SK-N-DZ (cell line): Measurements from ENCODE around the gene FOXL2.

Experiments used
- DNase-seq: peaks from one replicate; pipeline ENCODE4 v3.0.0-alpha.2; 2015; ENCODE audit warnings: low spot score

The FOXL2 gene

DNA sequence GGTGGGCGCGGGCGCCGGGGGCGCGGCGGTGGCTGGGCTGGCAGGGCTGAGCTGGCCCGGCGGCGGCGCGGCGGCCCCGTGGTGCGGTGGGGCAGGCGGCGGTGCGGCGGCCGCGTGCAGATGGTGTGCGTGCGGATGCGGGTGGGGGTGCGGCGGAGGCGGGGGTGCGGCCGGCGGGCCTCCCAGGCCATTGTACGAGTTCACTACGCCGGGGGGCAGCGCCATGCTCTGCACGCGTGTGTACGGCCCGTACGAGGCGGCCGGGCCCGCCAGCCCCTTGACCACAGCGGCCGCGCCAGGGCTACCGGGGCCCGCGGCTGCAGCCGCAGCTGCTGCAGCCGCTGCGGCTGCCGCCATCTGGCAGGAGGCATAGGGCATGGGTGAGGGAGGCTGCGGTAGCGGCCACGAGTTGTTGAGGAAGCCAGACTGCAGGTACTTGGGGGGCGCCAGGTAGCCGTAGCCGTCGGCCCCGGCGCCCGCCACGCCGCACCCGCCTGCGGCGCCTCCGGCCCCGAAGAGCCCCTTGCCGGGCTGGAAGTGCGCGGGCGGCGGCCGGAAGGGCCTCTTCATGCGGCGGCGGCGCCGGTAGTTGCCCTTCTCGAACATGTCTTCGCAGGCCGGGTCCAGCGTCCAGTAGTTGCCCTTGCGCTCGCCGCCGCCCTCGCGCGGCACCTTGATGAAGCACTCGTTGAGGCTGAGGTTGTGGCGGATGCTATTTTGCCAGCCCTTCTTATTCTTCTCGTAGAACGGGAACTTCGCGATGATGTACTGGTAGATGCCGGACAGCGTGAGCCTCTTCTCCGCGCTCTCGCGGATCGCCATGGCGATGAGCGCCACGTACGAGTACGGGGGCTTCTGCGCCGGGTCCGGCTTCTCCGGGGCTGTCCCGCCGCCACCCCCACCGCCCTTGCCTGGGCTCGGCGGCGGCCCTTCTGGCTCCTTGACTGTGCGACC lies 951 bp downstream of the FOXL2 start:
- no peak for DNase-seq

DNA sequence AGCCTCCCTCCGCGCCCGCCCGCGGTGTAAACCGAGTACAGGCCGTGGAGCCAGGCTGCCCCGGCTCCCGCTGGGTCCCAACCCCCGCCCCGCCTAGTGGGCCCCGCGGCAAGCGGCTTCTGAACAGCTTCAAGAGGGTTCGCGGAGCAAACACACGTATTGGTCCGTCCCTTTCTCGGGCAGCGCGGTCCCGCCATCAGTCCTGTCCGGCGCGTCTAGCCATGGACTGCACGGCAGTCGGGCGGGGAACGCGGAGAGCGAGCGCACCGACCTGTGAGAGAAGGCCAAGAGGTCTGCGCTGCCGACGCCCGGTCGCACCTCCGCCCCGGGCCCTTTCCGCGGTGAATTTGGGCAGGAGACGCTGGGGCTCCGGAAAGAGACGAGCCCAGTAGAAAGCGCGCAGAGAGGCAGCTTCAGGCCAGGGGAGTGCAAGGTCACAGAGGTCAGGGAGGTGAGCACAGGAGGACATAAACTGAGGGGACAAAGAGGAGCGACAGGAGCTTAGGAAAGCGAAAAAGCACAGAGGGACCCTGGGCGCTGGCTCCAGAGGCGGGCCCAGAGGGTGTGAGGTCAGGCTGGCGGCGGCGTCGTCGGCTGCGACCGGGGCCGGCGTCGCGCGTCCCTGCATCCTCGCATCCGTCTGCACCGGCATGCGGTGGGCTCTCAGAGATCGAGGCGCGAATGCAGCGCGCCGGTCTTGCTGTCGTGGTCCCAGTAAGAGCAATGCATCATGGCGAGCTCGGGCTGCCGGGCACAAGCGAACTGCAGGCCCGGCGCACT lies 1.8 kb downstream of the FOXL2 start:
- peak; percentile 31 for DNase-seq

- no peak for DNase-seq
Observed at GRCh38 chr3:138944654-138944928, 2.3 kb downstream of the FOXL2 start.

- peak; percentile 34 for DNase-seq
Observed at GRCh38 chr3:138943724-138944653, 2.9 kb downstream of the FOXL2 start.

DNA sequence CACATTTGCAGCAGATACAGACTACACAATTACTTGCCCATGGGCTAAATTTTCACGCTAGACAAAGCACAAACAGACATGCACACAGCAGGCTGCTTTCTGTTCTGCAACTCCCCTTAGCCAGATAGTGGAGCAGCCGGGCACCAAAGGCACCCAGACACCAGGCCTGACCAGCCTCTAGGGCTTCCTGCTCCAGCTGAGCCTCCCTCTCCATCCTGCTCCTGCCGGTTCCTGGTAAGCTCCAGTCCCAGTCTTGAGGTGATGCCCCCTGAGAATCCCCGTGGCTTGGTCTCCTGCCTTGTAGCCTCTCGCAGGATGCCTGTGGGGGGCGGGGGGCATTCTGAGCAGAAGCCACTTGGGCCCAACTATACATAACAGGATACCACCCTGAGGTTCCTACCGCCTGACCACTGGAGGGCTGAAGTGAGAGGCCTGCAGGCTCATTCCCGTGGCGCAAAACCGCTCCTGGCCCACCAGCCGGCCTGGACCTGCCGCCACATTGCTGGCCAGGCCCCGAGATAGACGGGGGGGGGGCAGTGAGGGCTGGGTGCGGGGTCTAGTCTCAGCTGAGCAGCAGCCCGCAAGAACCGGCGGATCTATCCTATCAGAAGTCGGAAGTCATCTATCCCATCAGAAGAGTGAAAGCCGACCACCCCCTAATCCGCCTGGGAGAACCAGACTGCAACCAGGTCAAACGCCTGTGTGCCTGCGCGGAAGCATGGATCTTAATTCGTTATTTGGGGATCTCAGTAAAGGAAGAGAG lies 3.9 kb downstream of the FOXL2 start:
- DNase-seq = no peak

DNA sequence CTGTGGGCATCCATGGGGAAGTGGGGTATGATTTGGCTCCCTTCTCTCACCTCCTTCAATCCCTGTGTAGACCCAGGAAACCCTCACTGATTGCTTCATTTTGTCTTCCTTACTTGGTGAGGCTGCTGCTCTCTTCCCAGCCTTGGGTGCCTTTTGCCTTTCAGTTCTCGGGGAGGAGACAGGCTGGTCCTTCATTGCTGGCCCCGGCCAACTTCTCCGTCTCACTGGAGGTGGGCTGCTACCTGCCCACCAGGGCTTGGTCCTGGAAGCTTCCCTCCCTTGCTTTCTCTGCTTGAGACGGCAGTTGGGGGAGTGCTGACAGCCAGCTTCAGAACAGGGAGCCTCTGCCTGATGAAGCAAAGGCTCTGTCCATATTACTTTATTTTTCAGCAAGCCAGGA lies 4.7 kb downstream of the FOXL2 start:
- DNase-seq = no peak

DNA sequence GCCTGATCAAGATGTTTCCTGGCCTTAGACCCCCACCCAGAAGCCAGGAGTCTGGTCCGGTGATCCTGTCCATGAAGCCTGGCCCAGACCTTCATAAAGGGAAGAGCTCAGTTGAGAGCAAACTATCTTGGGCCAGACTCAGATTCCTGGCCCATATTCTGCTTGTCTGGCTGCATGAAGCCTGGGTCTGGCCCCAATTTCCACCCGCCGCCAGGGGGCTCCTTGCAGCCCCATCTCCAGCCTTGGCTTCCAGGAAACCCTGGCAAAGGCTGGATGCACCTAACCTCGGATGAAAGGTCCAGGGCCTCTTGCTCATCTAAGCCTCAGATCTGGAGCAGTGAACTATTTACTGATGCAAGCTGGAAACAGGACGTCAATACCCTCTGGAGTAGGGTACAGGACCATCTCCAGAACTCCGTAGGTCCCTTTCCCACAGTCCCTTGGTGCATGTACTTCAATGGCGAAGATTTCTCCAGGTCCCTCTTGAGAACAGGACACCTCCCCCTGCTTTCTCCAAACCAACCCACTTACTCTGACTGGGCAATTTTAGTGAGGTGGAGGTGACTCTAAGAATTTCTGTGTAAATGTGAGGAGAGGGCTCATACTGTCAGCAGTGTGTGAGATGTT lies 5.6 kb downstream of the FOXL2 start:
- DNase-seq = peak; percentile 53

DNA sequence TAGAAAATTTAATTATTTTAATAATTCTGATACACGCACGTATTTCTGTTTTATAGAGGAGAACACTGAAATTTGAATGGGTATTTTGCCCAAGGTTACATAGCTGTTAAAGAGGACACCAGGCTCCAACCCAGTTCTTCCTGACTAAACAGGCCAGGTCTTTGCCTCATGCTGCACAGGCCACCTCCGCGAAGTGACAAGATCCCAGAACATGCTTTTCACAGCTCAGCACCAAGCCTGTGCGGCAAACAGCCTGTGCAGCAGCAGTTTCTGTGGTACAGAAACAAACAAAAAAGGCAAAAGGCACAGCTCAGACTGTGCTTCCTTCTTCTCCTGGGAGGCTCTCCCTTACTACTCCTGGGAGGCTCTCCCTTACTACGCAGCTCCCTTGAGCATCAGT lies 6.5 kb downstream of the FOXL2 start:
- no peak for DNase-seq

DNA sequence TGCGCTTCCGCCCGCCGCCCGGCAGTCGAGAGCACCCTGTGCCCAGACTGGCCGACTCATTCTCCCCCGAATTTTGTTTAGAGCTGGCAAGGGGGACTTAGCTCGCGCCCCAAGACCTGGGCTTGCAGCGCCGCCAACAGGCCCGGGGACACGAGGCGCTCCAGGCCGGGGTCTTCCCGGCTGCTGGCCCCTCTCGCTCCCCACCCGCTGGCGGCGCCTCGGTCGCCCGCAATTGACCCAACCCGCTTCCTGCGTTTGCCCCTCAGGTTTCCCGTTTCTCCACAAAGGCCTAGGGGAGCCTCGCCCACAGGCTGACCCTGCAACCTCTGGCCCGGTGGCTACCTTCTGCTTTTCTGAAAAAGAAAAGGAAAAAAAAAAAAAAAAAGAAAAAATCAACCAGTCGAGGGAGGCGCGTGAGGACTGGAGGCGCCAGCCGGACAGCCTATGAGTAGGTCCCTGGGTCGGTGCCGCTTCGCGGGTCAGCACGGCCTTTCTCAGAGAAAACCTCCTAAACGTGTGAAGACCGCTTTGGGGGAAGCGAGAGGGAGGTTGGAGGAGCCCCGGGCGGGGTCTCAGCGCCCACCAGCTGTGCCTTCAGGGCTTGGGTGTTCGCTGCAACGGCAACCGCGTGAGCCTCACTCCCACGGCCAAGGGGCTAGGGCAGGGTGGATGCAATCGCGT lies 7.2 kb downstream of the FOXL2 start:
- DNase-seq = no peak

DNA sequence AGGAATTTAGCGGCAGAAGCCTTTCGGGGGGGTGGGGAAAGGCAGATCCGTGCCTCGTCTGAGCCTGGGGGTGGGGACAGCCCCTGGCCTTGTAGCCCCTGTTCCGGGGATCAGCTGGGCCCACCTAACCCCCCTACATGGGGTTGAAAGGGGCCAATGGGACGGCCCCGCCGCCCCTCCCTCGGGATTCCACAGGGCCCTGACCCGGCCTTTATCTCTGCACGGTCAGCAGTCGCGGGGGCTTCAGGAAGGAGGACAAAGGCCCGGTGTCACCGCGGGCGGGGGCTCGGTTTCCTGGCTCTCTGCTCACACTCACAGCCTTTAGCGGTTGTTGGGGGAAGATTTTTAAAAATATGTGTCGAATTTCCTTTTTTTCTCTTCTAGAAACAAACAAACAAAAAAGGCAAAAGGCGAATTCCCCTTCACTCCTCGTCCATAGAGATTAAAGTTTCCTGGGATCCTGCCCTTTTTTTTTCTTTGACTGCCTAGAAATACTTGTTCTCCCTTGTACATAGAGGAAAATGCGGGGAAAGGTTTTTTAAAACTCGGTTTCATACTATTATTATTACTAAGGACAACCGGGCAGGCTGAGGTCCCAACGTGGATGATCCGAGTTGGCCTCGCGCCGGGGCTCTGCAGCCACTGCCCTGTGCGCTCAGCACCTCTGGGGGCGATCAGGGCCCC lies 7.9 kb downstream of the FOXL2 start:
- DNase-seq = no peak

DNA sequence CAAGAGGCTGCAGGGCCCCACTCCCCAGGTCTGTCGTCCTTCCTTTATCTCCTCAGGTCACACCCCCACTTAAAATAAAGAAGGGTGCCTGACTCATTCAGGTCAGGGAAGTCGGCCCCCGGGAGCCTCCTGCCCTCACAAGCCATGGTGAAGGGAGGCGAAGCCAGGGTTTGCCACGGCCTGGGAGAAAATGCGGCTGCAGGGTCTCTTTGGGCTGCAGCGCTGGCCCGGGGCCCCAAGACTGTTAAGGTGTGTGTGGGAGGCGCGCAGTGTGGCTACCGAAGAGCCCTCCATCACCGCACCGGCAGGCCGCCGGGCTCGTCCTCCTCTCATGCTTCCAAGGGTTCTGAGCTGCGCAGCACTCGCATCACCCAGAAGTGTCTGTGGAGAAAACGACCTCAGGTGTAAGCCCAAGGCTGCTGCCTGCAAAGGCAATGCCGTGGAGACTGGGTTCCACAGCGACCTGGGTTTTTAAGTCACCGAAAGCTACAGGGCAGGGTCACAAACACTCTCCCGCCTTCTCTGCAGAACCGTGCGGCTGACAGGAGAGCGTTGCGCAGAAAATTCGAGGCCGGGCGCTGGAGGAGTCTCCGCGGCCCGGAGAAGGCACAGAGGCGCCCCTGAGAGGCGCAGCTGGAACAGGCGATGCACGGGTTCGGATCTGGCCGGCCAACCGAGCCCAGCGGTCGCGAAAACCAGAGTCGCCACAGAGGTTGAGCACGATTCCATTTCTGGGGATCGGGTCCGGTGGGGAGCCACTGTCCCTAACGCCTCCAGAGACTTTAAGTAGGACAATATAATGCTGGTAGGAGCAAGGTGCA lies 8.7 kb downstream of the FOXL2 start:
- no peak for DNase-seq

GRCh38 chr3:138937690-138938055 lies 9.3 kb downstream of the FOXL2 start:
- no peak for DNase-seq

GRCh38 chr3:138936741-138937689 lies 9.9 kb downstream of the FOXL2 start:
- no peak for DNase-seq

- peak; percentile 52 for DNase-seq
Observed at GRCh38 chr3:138935863-138936740, 10.8 kb downstream of the FOXL2 start.

- no peak for DNase-seq
Observed at GRCh38 chr3:138935505-138935862, 11.5 kb downstream of the FOXL2 start.

- no peak for DNase-seq
Observed at GRCh38 chr3:138933981-138934691, 12.8 kb downstream of the FOXL2 start.
